ENCODE measurements around the gene GRIK1.

Gene GRIK1

DNA sequence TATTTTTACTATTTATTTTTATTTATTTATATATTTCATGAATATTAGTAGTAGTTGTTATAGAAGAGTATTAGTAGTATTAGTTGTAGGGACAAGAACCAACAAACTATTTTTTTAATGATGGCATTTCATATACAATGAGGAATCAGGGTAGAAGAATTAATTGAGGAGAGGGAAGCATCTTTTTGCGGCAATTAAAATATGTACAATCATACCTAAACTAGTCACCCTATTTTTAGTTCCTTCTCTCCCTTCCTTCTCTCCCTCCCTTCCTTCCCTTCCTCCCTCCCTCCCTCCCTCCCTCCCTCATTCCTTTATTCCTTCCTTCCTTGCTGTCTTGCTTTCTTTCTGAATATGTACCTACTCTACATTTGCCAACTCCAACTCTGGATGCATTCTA, 189.8 kb downstream of the GRIK1 start:
- no peaks in the 10 kb centered on the region for H3K79me1 ChIP-seq (ENCODE audit: low read length)
- no peak overlapping the region for H2BK12ac ChIP-seq (ENCODE audit: low read length)
- no peak overlapping the region for H4K8ac ChIP-seq (ENCODE audit: low read depth, low read length)
- no peaks in the 10 kb centered on the region for H3K36me3 ChIP-seq (ENCODE audit: control insufficient read depth in 1 of 2, insufficient read depth in 2 of 2, low read length in 2 of 2)
- no peak overlapping the region for H2AK5ac ChIP-seq (ENCODE audit: low read length)
- no CpG with 5 or more reads among the region's 1 CpG for WGBS (ENCODE audit: extremely low coverage, insufficient coverage, insufficient read length)
- no peak overlapping the region for H3K18ac ChIP-seq (ENCODE audit: low read length)
- no peak overlapping the region for H3K9ac ChIP-seq (ENCODE audit: low read length)
- no peak overlapping the region for H3K27ac ChIP-seq (ENCODE audit: low read depth, low read length)
- no peaks in the 10 kb centered on the region for H3K4me1 ChIP-seq (ENCODE audit: control insufficient read depth in 1 of 2, insufficient read depth in 2 of 2, low read length in 2 of 2)
- H2BK5ac ChIP-seq (ENCODE audit: low read depth, low read length, poor library complexity), result no peak overlapping the region
- no peak overlapping the region for H3K14ac ChIP-seq (ENCODE audit: low read length)
- no peak overlapping the region for H4K91ac ChIP-seq (ENCODE audit: low read depth, low read length)
- no peaks in the 10 kb centered on the region for H3K27me3 ChIP-seq (ENCODE audit: insufficient read depth, low read length)
- no peak for DNase-seq
- H3K4me3 ChIP-seq (ENCODE audit: low read depth, low read length), result no peak overlapping the region
- no peak overlapping the region for H3K23ac ChIP-seq (ENCODE audit: low read length)
- no peak overlapping the region for H3K4ac ChIP-seq (ENCODE audit: low read depth, low read length)
- no peak overlapping the region for H2AFZ ChIP-seq (ENCODE audit: insufficient read depth, low read length, poor library complexity)
- no peak overlapping the region for H3K4me2 ChIP-seq (ENCODE audit: low read length)
- H3K9me3 ChIP-seq (ENCODE audit: insufficient read depth, low read depth, low read length), result no peaks in the 10 kb centered on the region
- no peak overlapping the region for H2BK120ac ChIP-seq (ENCODE audit: insufficient read depth, low read length, poor library complexity)
- no peaks in the 10 kb centered on the region for H3K79me2 ChIP-seq (ENCODE audit: control insufficient read depth, insufficient read depth, low read length, poor library complexity)
- no peak overlapping the region for H4K12ac ChIP-seq (ENCODE audit: low read depth, low read length)

- no peak overlapping the region for H2BK120ac ChIP-seq (ENCODE audit: insufficient read depth, low read length, poor library complexity)
- no peak overlapping the region for H3K18ac ChIP-seq (ENCODE audit: low read length)
- no peak overlapping the region for H4K8ac ChIP-seq (ENCODE audit: low read depth, low read length)
- no peak overlapping the region for H2AK5ac ChIP-seq (ENCODE audit: low read length)
- H3K79me2 ChIP-seq (ENCODE audit: control insufficient read depth, insufficient read depth, low read length, poor library complexity), result no peaks in the 10 kb centered on the region
- no peak overlapping the region for H3K4ac ChIP-seq (ENCODE audit: low read depth, low read length)
- H4K12ac ChIP-seq (ENCODE audit: low read depth, low read length), result no peak overlapping the region
- no peak overlapping the region for H3K27ac ChIP-seq (ENCODE audit: low read depth, low read length)
- H3K23ac ChIP-seq (ENCODE audit: low read length), result no peak overlapping the region
- H3K4me3 ChIP-seq (ENCODE audit: low read depth, low read length), result no peak overlapping the region
- no peaks in the 10 kb centered on the region for H3K27me3 ChIP-seq (ENCODE audit: insufficient read depth, low read length)
- H4K91ac ChIP-seq (ENCODE audit: low read depth, low read length), result no peak overlapping the region
- no peaks in the 10 kb centered on the region for H3K4me1 ChIP-seq (ENCODE audit: control insufficient read depth in 1 of 2, insufficient read depth in 2 of 2, low read length in 2 of 2)
- H3K14ac ChIP-seq (ENCODE audit: low read length), result no peak overlapping the region
- H3K9ac ChIP-seq (ENCODE audit: low read length), result no peak overlapping the region
- WGBS (ENCODE audit: extremely low coverage, insufficient coverage, insufficient read length), result no CpG with 5 or more reads among the region's 3 CpGs
- no peak overlapping the region for H3K4me2 ChIP-seq (ENCODE audit: low read length)
- H2BK12ac ChIP-seq (ENCODE audit: low read length), result no peak overlapping the region
- no peaks in the 10 kb centered on the region for H3K79me1 ChIP-seq (ENCODE audit: low read length)
- H2AFZ ChIP-seq (ENCODE audit: insufficient read depth, low read length, poor library complexity), result no peak overlapping the region
- no peaks in the 10 kb centered on the region for H3K36me3 ChIP-seq (ENCODE audit: control insufficient read depth in 1 of 2, insufficient read depth in 2 of 2, low read length in 2 of 2)
- H3K9me3 ChIP-seq (ENCODE audit: insufficient read depth, low read depth, low read length), result no peaks in the 10 kb centered on the region
- no peak for DNase-seq
- H2BK5ac ChIP-seq (ENCODE audit: low read depth, low read length, poor library complexity), result no peak overlapping the region
Measured at GRCh38 chr21:29749223-29749622, 190.6 kb downstream of the GRIK1 start.

DNA sequence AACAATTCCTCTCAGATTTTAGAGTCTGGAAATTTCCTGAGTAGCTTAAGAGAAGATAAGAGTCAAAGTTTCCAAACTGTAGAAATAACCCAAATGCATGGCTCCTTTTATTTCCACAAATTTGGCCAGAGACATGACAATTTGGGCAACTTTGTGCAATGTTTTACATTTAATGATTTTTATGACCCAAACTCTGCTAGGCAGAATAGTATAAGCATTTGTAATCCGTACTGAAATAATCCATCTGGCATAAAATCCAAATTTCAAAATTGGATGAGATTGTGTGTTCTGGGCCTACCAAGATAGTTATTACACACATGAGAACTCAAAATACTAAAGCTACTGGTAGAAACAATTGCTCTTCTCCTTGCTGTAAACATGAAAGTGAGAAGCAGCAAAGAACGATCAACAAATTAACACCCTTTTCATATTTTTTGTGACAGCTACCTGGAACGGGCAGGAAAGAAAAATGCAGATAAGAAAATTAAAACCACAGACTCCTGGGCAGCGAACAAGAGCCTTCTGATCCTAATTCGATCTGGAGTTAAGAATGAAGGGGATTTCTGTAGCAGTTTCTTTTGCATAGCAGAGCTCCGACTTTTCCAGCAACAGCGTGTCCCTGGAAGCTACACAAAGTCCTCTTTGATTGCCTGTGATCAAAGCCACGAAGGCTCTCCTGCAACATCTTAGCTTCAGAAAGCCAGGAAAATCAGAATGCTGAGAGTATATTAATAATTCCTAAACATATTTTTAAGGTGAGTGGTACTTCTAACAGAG, 191.2 kb downstream of the GRIK1 start:
- DNase-seq, result no peak
- Histone ChIP-seq H3K4ac (ENCODE audit: low read depth, low read length) (no peak overlapping the region), H3K14ac (ENCODE audit: low read length) (no peak overlapping the region), H3K79me2 (ENCODE audit: control insufficient read depth, insufficient read depth, low read length, poor library complexity) (no peaks in the 10 kb centered on the region), H3K79me1 (ENCODE audit: low read length) (no peaks in the 10 kb centered on the region), H3K23ac (ENCODE audit: low read length) (no peak overlapping the region), H3K9ac (ENCODE audit: low read length) (no peak overlapping the region), H3K4me1 (ENCODE audit: control insufficient read depth in 1 of 2, insufficient read depth in 2 of 2, low read length in 2 of 2) (no peaks in the 10 kb centered on the region), H3K36me3 (ENCODE audit: control insufficient read depth in 1 of 2, insufficient read depth in 2 of 2, low read length in 2 of 2) (no peaks in the 10 kb centered on the region), H4K12ac (ENCODE audit: low read depth, low read length) (no peak overlapping the region), H3K4me2 (ENCODE audit: low read length) (no peak overlapping the region), H2AK5ac (ENCODE audit: low read length) (no peak overlapping the region), H4K91ac (ENCODE audit: low read depth, low read length) (no peak overlapping the region), H4K8ac (ENCODE audit: low read depth, low read length) (no peak overlapping the region), H3K27me3 (ENCODE audit: insufficient read depth, low read length) (no peaks in the 10 kb centered on the region), H2BK12ac (ENCODE audit: low read length) (no peak overlapping the region), H3K4me3 (ENCODE audit: low read depth, low read length) (no peak overlapping the region), H2AFZ (ENCODE audit: insufficient read depth, low read length, poor library complexity) (no peak overlapping the region), H2BK5ac (ENCODE audit: low read depth, low read length, poor library complexity) (no peak overlapping the region), H3K9me3 (ENCODE audit: insufficient read depth, low read depth, low read length) (no peaks in the 10 kb centered on the region), H3K27ac (ENCODE audit: low read depth, low read length) (no peak overlapping the region), H3K18ac (ENCODE audit: low read length) (no peak overlapping the region), H2BK120ac (ENCODE audit: insufficient read depth, low read length, poor library complexity) (no peak overlapping the region)
- WGBS (ENCODE audit: extremely low coverage, insufficient coverage, insufficient read length), result no CpG with 5 or more reads among the region's 8 CpGs

- Histone ChIP-seq H4K8ac (ENCODE audit: low read depth, low read length) (no peak overlapping the region), H3K18ac (ENCODE audit: low read length) (no peak overlapping the region), H3K9ac (ENCODE audit: low read length) (no peak overlapping the region), H3K4me3 (ENCODE audit: low read depth, low read length) (no peak overlapping the region), H3K4me1 (ENCODE audit: control insufficient read depth in 1 of 2, insufficient read depth in 2 of 2, low read length in 2 of 2) (no peaks in the 10 kb centered on the region), H2BK120ac (ENCODE audit: insufficient read depth, low read length, poor library complexity) (no peak overlapping the region), H3K79me2 (ENCODE audit: control insufficient read depth, insufficient read depth, low read length, poor library complexity) (no peaks in the 10 kb centered on the region), H3K14ac (ENCODE audit: low read length) (no peak overlapping the region), H3K36me3 (ENCODE audit: control insufficient read depth in 1 of 2, insufficient read depth in 2 of 2, low read length in 2 of 2) (no peaks in the 10 kb centered on the region), H2BK5ac (ENCODE audit: low read depth, low read length, poor library complexity) (no peak overlapping the region), H3K9me3 (ENCODE audit: insufficient read depth, low read depth, low read length) (no peaks in the 10 kb centered on the region), H4K91ac (ENCODE audit: low read depth, low read length) (no peak overlapping the region), H3K23ac (ENCODE audit: low read length) (no peak overlapping the region), H2AK5ac (ENCODE audit: low read length) (no peak overlapping the region), H2AFZ (ENCODE audit: insufficient read depth, low read length, poor library complexity) (no peak overlapping the region), H3K27me3 (ENCODE audit: insufficient read depth, low read length) (no peaks in the 10 kb centered on the region), H2BK12ac (ENCODE audit: low read length) (no peak overlapping the region), H3K27ac (ENCODE audit: low read depth, low read length) (no peak overlapping the region), H4K12ac (ENCODE audit: low read depth, low read length) (no peak overlapping the region), H3K4me2 (ENCODE audit: low read length) (no peak overlapping the region), H3K4ac (ENCODE audit: low read depth, low read length) (no peak overlapping the region), H3K79me1 (ENCODE audit: low read length) (no peaks in the 10 kb centered on the region)
- WGBS (ENCODE audit: extremely low coverage, insufficient coverage, insufficient read length), result no CpG with 5 or more reads among the region's 2 CpGs
- no peak for DNase-seq
Measured at GRCh38 chr21:29741761-29742160, 198.0 kb downstream of the GRIK1 start.

Data from trophoblast cell (in vitro differentiated cells and primary cell).